Keratinocyte (primary cell): ENCODE results near the gene DLG4.

Source experiments
- EZH2 ChIP-seq: IDR thresholded peaks from one replicate; pipeline ENCODE4 v1.6.1; 2012; ENCODE audit warnings: inconsistent platforms, mild to moderate bottlenecking, low read length, moderate library complexity
- TF ChIP-seq, protein P1 (sequence below), 3 experiments: IDR thresholded peaks in 1 of 3; conservative IDR thresholded peaks in 1 of 3; optimal IDR thresholded peaks in 1 of 3; 2 replicates in 2 of 3; 3 replicates in 1 of 3; pipeline versions ENCODE3 to v1.5.1; 2011; ENCODE audit warnings: low read length in 3 of 3, mild to moderate bottlenecking in 3 of 3, moderate library complexity in 2 of 3, control low read depth in 1 of 3, inconsistent platforms in 1 of 3; ENCODE audit not compliant: insufficient read depth in 2 of 3; ENCODE audit errors: extremely low read depth in 1 of 3

DNA sequence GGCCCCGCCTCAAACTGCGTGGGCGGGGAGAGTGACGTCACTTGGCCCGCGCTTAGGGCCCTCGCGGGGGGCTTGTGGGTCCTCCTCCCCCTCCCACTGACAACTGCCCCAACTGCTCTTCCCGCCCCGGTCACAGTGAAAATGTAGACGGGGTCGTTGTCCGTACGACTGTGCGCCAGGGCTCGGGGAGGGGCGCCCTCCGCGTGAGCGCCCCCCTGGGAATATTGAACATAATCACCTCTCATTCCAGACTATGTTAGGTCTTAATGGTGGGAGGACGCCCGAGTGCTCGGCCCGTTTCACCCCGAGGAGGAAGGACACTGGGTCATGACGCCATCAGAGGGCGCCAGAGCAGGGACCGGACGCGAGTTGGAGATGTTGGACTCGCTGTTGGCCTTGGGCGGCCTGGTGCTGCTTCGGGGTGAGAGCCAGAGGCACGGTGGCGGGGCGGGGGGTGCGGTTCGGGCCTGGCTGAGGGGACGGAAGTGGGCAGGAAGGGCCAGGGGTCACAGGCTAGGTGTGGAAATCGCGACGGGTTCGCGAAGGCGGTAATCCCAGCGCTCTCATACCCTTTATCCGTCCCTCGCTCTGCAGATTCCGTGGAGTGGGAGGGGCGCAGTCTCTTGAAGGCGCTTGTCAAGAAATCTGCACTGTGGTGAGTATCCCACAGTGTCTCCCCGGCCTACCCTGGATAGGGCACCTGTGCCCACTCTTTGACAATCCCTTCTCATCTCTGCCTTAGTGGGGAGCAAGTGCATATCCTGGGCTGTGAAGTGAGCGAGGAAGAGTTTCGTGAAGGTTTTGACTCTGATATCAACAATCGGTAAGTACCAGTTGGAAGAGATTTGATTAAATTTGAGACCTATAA, 32.8 kb upstream of the DLG4 start, which contains the start of gene ELP5:
- TF ChIP-seq, protein P1, sequence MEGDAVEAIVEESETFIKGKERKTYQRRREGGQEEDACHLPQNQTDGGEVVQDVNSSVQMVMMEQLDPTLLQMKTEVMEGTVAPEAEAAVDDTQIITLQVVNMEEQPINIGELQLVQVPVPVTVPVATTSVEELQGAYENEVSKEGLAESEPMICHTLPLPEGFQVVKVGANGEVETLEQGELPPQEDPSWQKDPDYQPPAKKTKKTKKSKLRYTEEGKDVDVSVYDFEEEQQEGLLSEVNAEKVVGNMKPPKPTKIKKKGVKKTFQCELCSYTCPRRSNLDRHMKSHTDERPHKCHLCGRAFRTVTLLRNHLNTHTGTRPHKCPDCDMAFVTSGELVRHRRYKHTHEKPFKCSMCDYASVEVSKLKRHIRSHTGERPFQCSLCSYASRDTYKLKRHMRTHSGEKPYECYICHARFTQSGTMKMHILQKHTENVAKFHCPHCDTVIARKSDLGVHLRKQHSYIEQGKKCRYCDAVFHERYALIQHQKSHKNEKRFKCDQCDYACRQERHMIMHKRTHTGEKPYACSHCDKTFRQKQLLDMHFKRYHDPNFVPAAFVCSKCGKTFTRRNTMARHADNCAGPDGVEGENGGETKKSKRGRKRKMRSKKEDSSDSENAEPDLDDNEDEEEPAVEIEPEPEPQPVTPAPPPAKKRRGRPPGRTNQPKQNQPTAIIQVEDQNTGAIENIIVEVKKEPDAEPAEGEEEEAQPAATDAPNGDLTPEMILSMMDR (optimal IDR thresholded peaks at IDR 0.05 in 1 of 3, IDR thresholded peaks at IDR 0.05 in 1 of 3, conservative IDR thresholded peaks at IDR 0.05 in 1 of 3; ENCODE audit: extremely low read depth in 1 of 3, insufficient read depth in 2 of 3, low read length in 3 of 3): peak in 2 of 3 experiments; percentile 20 to 70
- TF ChIP-seq EZH2: no peak
